ENCODE results near the gene PPP1R3D. TPM values are rescaled to one million over a fixed set of nuclear protein-coding genes. Genes with fewer than 3 reads are reported as not detected.

Gene PPP1R3D
- total and polyA plus RNA-seq, 2 of the 8 experiments (the other 6 are each of a cell fraction or from before 2014, with no cell fraction given) = 1.4 to 3.9 TPM

GRCh38 chr20:59949911-59950310 lies 9.8 kb upstream of the PPP1R3D start:
- Histone ChIP-seq H3K4me1 (replicated peaks in 1 of 4; ENCODE audit: control insufficient read depth in 3 of 4, insufficient read depth in 4 of 4, low read length in 3 of 4) (no peaks in the 10 kb centered on the region), H2BK120ac (replicated peaks; ENCODE audit: low read depth, low read length) (no peak overlapping the region), H4K20me1 (replicated peaks in 1 of 2; ENCODE audit: control insufficient read depth in 1 of 2, insufficient read depth in 2 of 2, low read length in 2 of 2) (peaks cover 0 to 2% of the 10 kb centered on the region in 2 experiments), H3K4me3 (ENCODE audit: extremely low read depth in 1 of 4, insufficient read depth in 2 of 4, low read depth in 3 of 4, low read length in 4 of 4) (no peak overlapping the region), H3K79me1 (ENCODE audit: low read depth, low read length) (no peaks in the 10 kb centered on the region), H3K9me3 (ENCODE audit: insufficient read depth in 2 of 2, low read depth in 1 of 2, low read length in 1 of 2) (no peaks in the 10 kb centered on the region), H2BK20ac (ENCODE audit: low read length) (no peak overlapping the region), H2BK12ac (ENCODE audit: low read depth, low read length) (no peak overlapping the region), H3K4me2 (ENCODE audit: insufficient read depth in 1 of 2, low read depth in 2 of 2, low read length in 2 of 2) (no peak overlapping the region), H2AK5ac (ENCODE audit: low read depth, low read length) (no peak overlapping the region), H3K4ac (replicated peaks; ENCODE audit: insufficient read length, low read depth, low read length) (no peak overlapping the region), H3K27me3 (replicated peaks in 1 of 4; ENCODE audit: control insufficient read depth in 3 of 4, extremely low read depth in 1 of 4, insufficient read depth in 3 of 4, low read length in 3 of 4) (no peaks in the 10 kb centered on the region), H3K23ac (ENCODE audit: insufficient read length) (no peak overlapping the region), H3K36me3 (ENCODE audit: control insufficient read depth in 2 of 4, insufficient read depth in 4 of 4, low read length in 3 of 4) (peaks cover 0 to under 1% (median 0%) of the 10 kb centered on the region in 4 experiments; a peak in 1 of 8 replicates), H3K9ac (replicated peaks in 1 of 4; ENCODE audit: extremely low read depth in 1 of 4, low read depth in 3 of 4, low read length in 3 of 4) (no peak overlapping the region), H2BK15ac (ENCODE audit: low read length) (no peak overlapping the region), H3K56ac (replicated peaks; ENCODE audit: insufficient read length, low read depth, low read length) (no peak overlapping the region), H3K27ac (ENCODE audit: low read depth, low read length) (no peak overlapping the region), H3K18ac (ENCODE audit: extremely low read depth, low read length) (no peak overlapping the region), H3K14ac (ENCODE audit: insufficient read length) (no peak overlapping the region), H4K5ac (ENCODE audit: insufficient read length, low read depth, low read length) (no peak overlapping the region), H3K23me2 (ENCODE audit: low read depth, low read length) (no peaks in the 10 kb centered on the region), H4K8ac (ENCODE audit: extremely low read depth, insufficient read depth, low read length) (no peak overlapping the region), H2BK5ac (ENCODE audit: low read depth, low read length) (no peak overlapping the region), H3K79me2 (ENCODE audit: control insufficient read depth in 1 of 2, insufficient read depth in 2 of 2, low read length in 2 of 2) (0 out of 4 replicates have a peak, but pooled peaks cover 0 to 3% of the 10 kb centered on the region in 2 experiments), H4K91ac (replicated peaks; ENCODE audit: insufficient read length, low read length) (no peak overlapping the region), H2AFZ (ENCODE audit: low read length) (no peak overlapping the region)
- FAIRE-seq = no peak
- no peak for DNase-seq (ENCODE audit: low read depth in 1 of 2, low spot score in 2 of 2)
- ChIA-PET CTCF (ENCODE audit: partially characterized antibody) (interaction anchor here (0.8 to 4.8 kb wide), 13 partner anchors 9 to 504 kb away, joined by 3 to 19 read pairs (median 6); partner anchors contain the start of genes CDH26, FAM217B and PPP1R3D), POLR2A (ENCODE audit: partially characterized antibody) (interaction anchor here (1.0 kb wide), 1 partner anchor 10 kb away, joined by 3 read pairs; the partner anchor contains the start of genes FAM217B and PPP1R3D)
- WGBS, 2 experiments (ENCODE audit: extremely low coverage in 1 of 2, insufficient coverage in 1 of 2, insufficient read length in 1 of 2, insufficient replicate concordance in 2 of 2, low coverage in 1 of 2, low lambda C conversion rate in 2 of 2, missing lambda C conversion rate in 1 of 2) = 95% methylated on average over 6 of the region's 6 CpGs; no CpG with 5 or more reads in 1 of the 2 experiments
- TF ChIP-seq, protein P1, sequence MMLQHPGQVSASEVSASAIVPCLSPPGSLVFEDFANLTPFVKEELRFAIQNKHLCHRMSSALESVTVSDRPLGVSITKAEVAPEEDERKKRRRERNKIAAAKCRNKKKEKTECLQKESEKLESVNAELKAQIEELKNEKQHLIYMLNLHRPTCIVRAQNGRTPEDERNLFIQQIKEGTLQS (IDR thresholded peaks at IDR 0.05; ENCODE audit: insufficient read depth, low read depth, low read length) = no peak
- no peak for TF ChIP-seq TCF12 (IDR thresholded peaks at IDR 0.05; ENCODE audit: low read depth, low read length)
- no peak for TF ChIP-seq NRF1 (IDR thresholded peaks at IDR 0.05; ENCODE audit: low read depth, low read length)
- no peak for TF ChIP-seq BRCA1 (IDR thresholded peaks at IDR 0.05; ENCODE audit: low read depth, low read length)
- TF ChIP-seq RAD21 (IDR thresholded peaks at IDR 0.05 in 1 of 2, conservative IDR thresholded peaks at IDR 0.05 in 1 of 2; ENCODE audit: low read depth in 2 of 2, low read length in 2 of 2) = no peak
- TF ChIP-seq CTBP2 (IDR thresholded peaks at IDR 0.05; ENCODE audit: borderline replicate concordance, insufficient read depth, insufficient read length, low read length) = no peak
- TF ChIP-seq CEBPB (IDR thresholded peaks at IDR 0.05; ENCODE audit: low read depth, low read length) = no peak
- no peak for TF ChIP-seq CREB1 (IDR thresholded peaks at IDR 0.05)
- no peak for TF ChIP-seq CBX8 (IDR thresholded peaks at IDR 0.05; ENCODE audit: borderline replicate concordance, low read depth, low read length)

Data from H1 (cell line).